ENCODE results near the gene LGI4.

DNA sequence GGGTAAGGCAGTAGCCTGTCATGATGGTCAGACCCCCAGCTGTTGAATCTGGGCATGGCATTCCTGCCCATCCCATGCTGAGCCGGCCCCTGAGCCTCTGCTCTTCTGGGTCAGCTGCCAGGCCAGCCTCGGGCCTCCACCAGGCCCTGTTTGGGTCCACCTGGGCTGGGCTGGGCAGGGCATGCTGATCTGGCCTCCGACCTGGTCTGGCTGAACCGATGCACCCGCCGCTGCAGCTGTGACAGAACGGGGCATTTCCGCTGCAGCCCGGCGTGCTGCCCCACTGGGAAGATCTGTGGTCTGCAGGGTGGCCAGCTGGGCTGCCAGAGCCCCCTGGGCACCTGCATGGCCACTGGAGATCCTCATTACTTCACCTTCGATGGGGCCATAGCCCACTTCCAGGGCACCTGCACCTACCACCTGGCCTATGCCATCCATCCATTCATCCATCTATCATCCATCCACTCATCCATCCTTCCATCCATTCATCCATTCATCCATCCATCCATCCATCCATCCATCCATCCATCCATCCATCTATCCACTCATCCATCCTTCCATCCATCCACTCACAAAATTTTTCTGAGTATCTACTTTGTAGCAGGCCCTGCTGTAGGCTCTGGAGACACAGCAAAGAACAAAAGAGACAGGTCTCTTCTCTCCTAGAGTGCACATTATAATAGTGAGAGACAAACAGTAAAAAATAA lies 40.8 kb downstream of the LGI4 start:
- TF ChIP-seq, protein P1, sequence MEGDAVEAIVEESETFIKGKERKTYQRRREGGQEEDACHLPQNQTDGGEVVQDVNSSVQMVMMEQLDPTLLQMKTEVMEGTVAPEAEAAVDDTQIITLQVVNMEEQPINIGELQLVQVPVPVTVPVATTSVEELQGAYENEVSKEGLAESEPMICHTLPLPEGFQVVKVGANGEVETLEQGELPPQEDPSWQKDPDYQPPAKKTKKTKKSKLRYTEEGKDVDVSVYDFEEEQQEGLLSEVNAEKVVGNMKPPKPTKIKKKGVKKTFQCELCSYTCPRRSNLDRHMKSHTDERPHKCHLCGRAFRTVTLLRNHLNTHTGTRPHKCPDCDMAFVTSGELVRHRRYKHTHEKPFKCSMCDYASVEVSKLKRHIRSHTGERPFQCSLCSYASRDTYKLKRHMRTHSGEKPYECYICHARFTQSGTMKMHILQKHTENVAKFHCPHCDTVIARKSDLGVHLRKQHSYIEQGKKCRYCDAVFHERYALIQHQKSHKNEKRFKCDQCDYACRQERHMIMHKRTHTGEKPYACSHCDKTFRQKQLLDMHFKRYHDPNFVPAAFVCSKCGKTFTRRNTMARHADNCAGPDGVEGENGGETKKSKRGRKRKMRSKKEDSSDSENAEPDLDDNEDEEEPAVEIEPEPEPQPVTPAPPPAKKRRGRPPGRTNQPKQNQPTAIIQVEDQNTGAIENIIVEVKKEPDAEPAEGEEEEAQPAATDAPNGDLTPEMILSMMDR (conservative IDR thresholded peaks at IDR 0.05 in 1 of 2, IDR thresholded peaks at IDR 0.05 in 1 of 2; ENCODE audit: extremely low read depth in 1 of 2, insufficient read depth in 1 of 2, low read depth in 1 of 2, low read length in 2 of 2), result no peak
- no peak for TF ChIP-seq EZH2 (IDR thresholded peaks at IDR 0.05; ENCODE audit: borderline replicate concordance, low read length)
